Sigmoid colon (tissue), 7 donors: ENCODE data around the gene PLCH2. TPM values are rescaled to one million over a fixed set of nuclear protein-coding genes. Genes with fewer than 3 reads are reported as not detected.
"Not testable (repeated sequence)": the region's sequence is repeated elsewhere in the genome, so short reads cannot be mapped to it uniquely, and the experiment has no call there.

Experiments used
- DNase-seq: peaks from one replicate; pipeline ENCODE4 v3.0.0-alpha.2; 2019
- H3K27ac ChIP-seq, 4 donors: fragments of 200-600 bp; sonication (generic); one replicate each; pipeline ENCODE4 v1.5.1; 2016 to 2019; ENCODE audit warnings: mild to moderate bottlenecking in 1 of 4
- H3K27me3 ChIP-seq, 3 donors: fragments of 200-600 bp; sonication (generic); one replicate each; pipeline ENCODE4 v1.5.1; 2019; ENCODE audit warnings: mild to moderate bottlenecking in 1 of 3
- H3K36me3 ChIP-seq, 4 donors: fragments of 200-600 bp; sonication (generic); one replicate each; pipeline ENCODE4 v1.5.1; 2016 to 2019
- H3K4me1 ChIP-seq, 4 donors: fragments of 200-600 bp; sonication (generic); one replicate each; pipeline ENCODE4 v1.5.1; 2017 to 2019
- H3K4me3 ChIP-seq, 4 donors: fragments of 200-600 bp; sonication (generic); one replicate each; pipeline ENCODE4 v1.5.1; 2017 to 2019; ENCODE audit warnings: mild to moderate bottlenecking in 2 of 4, moderate library complexity in 1 of 4
- H3K9me3 ChIP-seq, 4 donors: fragments of 200-600 bp in 3 of 4; sonication (generic) in 3 of 4; one replicate each; pipeline versions ENCODE4 v1.5.1 to v1.6.1; 2013 to 2019
- EP300 ChIP-seq, 4 donors: sonication (generic); formaldehyde crosslinking; IDR thresholded peaks; one replicate each; pipeline ENCODE4 v1.6.1; 2017; ENCODE audit warnings: antibody characterized with exemption in 4 of 4
- POLR2A ChIP-seq, 2 donors: fragments of 450-650 bp; IDR thresholded peaks; one replicate each; pipeline ENCODE4 v1.6.1; 2016; ENCODE audit warnings: antibody characterized with exemption in 2 of 2, mild to moderate bottlenecking in 2 of 2, moderate library complexity in 2 of 2
- POLR2AphosphoS5 ChIP-seq, 4 donors: sonication (generic); formaldehyde crosslinking; IDR thresholded peaks; one replicate each; pipeline ENCODE4 v1.6.1; 2017; ENCODE audit warnings: antibody characterized with exemption in 4 of 4
- WGBS, 2 donors: extraction: QIAGEN DNeasy Blood & Tissue Kit; methylation state at CpG; one replicate each; pipeline ENCODE4 v1.1.7; 2013; 5-methylcytosine and 5-hydroxymethylcytosine counted together
- intact Hi-C: fragments of 100-400 bp; cut with DNase I; formaldehyde crosslinking; loops from one replicate; pipeline ENCODE4 v1.15.1; 2023
- polyA plus RNA-seq, 3 donors: library from polyadenylated mRNA; stranded (reverse); fragments of 200-250 nt; gene quantifications; one replicate each; pipeline ENCODE4 v1.2.3, GENCODE V29; 2013
- total RNA-seq, 4 donors: library from RNA; depleted of rRNA; stranded (reverse); fragments of >200 nt; gene quantifications; one replicate each; pipeline ENCODE4 v1.1.0, GENCODE V29; 2016
- TF ChIP-seq, protein P1 (sequence below), 4 experiments: fragments of 450-650 bp in 3 of 4; fragments of 200-600 bp in 1 of 4; IDR thresholded peaks; one replicate each; pipeline ENCODE4 v1.5.1; 2016 to 2019; ENCODE audit warnings: antibody characterized with exemption in 4 of 4, mild to moderate bottlenecking in 3 of 4, moderate library complexity in 2 of 4
- donor health status: healthy with polysubstance abuse.
- donor health status: Bipolar disorder and iron deficiency.
- donor health status: healthy.

Gene PLCH2
- total and polyA plus RNA-seq, 7 donors, result 0.54 to 3.8 (median 1.1) TPM; not detected in 2

DNA sequence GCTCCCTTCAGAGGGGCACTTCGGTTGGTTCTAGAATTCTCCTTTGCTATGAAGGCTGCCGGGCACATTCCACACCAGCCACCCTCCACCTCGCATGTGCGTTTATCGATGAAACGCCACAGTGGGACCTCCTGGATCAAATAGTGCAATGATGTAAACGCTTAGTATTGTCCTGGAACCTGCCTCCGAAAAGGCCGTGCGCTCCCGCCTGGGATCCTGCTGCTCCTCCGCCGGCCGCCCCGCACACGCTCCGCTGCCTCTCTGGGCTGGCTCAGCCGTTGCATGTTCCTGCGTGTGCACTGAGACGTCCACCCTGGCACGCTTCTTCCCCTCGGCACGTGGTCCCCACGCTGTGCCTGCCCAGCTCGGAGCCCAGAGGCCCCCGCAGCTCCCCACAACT lies 76.1 kb downstream of the PLCH2 start:
- TF ChIP-seq POLR2A (IDR thresholded peaks at IDR 0.05) (no peak), EP300 (IDR thresholded peaks at IDR 0.05) (no peak), POLR2AphosphoS5 (IDR thresholded peaks at IDR 0.05) (no peak)
- TF ChIP-seq, protein P1, sequence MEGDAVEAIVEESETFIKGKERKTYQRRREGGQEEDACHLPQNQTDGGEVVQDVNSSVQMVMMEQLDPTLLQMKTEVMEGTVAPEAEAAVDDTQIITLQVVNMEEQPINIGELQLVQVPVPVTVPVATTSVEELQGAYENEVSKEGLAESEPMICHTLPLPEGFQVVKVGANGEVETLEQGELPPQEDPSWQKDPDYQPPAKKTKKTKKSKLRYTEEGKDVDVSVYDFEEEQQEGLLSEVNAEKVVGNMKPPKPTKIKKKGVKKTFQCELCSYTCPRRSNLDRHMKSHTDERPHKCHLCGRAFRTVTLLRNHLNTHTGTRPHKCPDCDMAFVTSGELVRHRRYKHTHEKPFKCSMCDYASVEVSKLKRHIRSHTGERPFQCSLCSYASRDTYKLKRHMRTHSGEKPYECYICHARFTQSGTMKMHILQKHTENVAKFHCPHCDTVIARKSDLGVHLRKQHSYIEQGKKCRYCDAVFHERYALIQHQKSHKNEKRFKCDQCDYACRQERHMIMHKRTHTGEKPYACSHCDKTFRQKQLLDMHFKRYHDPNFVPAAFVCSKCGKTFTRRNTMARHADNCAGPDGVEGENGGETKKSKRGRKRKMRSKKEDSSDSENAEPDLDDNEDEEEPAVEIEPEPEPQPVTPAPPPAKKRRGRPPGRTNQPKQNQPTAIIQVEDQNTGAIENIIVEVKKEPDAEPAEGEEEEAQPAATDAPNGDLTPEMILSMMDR (IDR thresholded peaks at IDR 0.05), result no peak
- Histone ChIP-seq H3K27me3 (peaks cover under 1 to 12% (median 3%) of the 10 kb centered on the region in 3 donors), H3K36me3 (no peaks in the 10 kb centered on the region), H3K4me1 (peaks cover 0 to 41% (median 36%) of the 10 kb centered on the region in 4 donors), H3K9me3 (no peaks in the 10 kb centered on the region), H3K27ac (no peak overlapping the region), H3K4me3 (no peak overlapping the region)
- DNase-seq, result no peak
- intact Hi-C loops, result loop anchor here (10.0 kb wide), 1 partner anchor 93 kb away; no protein-coding TSS in a partner anchor
- 93 to 95% methylated on average over 26 of the region's 26 CpGs for WGBS, 2 donors

DNA sequence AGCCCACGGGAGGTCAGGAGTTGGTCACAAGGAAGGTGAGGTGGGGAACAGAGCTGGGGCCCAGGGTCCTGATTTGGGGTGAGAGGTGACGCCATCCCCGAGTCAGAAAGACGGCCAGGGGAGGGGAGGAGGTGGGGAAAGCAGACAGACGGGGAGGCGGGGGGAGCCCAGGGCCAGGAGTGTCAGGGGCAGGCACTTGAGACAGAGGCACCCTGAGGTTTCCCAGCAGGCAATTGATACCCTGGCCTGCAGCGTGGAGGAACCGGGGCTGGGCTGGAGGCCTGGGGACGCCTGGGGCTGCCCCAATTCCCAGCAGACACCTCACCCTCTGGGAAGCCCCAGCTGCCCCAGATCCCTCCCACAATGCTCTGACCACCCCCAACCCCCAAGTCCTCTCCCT lies 77.0 kb downstream of the PLCH2 start:
- peaks cover 0 to 41% (median 37%) of the 10 kb centered on the region in 4 donors for H3K4me1 ChIP-seq
- intact Hi-C loops, result loop anchor here (10.0 kb wide), 1 partner anchor 92 kb away; no protein-coding TSS in a partner anchor
- not testable (repeated sequence) for H3K27ac ChIP-seq, H3K9me3 ChIP-seq, DNase-seq, H3K36me3 ChIP-seq, H3K27me3 ChIP-seq, H3K4me3 ChIP-seq
- 76 to 84% methylated on average over 8 of the region's 9 CpGs for WGBS, 2 donors

DNA sequence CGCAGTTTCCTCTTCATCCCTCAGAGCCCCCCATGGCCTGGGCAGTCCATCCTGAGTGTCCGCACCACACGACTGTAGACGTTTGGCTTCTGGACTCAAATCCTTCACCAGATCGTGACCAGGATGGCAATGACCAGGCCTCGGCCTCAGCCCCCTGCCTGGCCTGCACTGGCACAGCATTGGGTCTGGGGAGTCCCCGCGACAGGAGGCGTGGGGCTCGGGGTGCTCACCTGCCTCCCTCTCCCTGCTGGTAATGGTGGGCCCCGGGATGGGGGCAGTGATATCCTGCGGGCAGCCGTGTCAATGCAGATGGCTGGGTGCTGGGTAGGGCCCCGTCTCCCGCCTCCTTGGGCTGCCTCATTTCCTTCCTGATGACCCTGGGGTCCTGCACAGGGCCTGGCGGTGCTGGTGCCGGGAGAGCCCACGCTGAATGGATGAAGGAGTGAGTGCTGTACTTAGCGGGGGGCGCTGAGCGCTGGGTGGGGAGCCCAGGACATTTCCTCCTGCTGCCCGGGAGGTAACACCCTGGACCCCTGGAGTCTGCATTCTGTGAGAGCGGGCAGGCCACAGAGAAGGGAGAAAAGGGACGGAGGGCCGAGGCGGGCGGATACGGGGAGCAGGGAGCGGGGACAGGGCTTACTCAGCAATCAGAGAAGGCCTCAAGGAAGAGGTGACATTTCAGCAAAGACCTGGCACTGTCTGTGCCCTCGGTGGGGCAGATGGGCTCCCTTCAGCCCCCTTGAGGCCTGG lies 78.0 kb downstream of the PLCH2 start:
- WGBS, 2 donors, result 88% methylated on average over 30 of the region's 30 CpGs
- Histone ChIP-seq H3K27ac (peak overlapping the region in 1 of 4 donors; percentile 87), H3K4me1 (peaks cover 0 to 39% (median 38%) of the 10 kb centered on the region in 4 donors), H3K27me3 (peaks cover 0 to 5% (median 0%) of the 10 kb centered on the region in 3 donors), H3K9me3 (no peaks in the 10 kb centered on the region), H3K36me3 (peaks cover 0 to 14% (median 5%) of the 10 kb centered on the region in 4 donors), H3K4me3 (no peak overlapping the region)
- intact Hi-C loops, result loop anchor here (10.0 kb wide), 1 partner anchor 91 kb away; no protein-coding TSS in a partner anchor
- TF ChIP-seq POLR2A (IDR thresholded peaks at IDR 0.05) (no peak), POLR2AphosphoS5 (IDR thresholded peaks at IDR 0.05) (no peak), EP300 (IDR thresholded peaks at IDR 0.05) (no peak)
- TF ChIP-seq, protein P1 (IDR thresholded peaks at IDR 0.05), result no peak
- DNase-seq, result no peak

DNA sequence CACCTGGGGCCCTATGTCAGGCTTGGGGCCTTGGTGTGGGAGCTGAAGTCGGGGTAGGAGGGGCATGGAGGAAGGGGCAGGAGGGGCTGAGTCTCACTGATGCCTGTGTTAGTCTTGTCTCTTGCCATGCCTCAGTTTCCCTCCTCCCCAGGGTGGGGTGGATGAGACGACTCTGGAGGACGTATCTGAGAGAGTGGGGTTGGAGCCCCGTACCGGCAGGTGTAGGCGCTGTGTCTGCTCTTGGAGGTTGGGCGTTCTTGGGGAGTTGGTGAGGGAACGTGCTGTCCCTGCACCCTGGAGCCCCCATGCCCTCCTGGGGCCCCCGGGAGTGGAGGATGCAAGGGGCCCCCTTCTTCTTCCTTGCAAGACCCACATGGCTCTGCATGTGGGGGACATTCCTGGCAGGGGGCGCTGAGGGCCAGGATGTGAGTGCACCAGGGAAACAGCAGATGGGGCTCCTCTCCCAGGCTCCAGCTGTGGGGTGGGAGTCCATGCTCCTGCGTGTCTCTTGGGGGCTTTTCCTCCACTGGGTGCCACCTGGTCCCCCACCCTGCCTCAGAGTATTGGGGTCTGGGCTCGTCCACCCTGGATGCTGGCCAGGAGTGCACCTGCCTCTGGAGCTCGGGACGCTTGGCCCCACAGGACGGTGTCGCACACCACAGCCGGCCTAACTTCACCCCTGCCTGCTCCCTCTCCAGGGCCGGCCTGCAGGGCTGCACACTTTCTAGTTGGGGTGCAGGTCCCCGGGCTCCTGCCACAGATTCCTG lies 78.7 kb downstream of the PLCH2 start:
- H3K4me1 ChIP-seq, result peaks cover 0 to 35% (median 34%) of the 10 kb centered on the region in 4 donors
- intact Hi-C loops, result loop anchor here (10.0 kb wide), 1 partner anchor 90 kb away; no protein-coding TSS in a partner anchor
- TF ChIP-seq, protein P1 (IDR thresholded peaks at IDR 0.05), result peak in 3 of 4 experiments; percentile 10 to 17 (median 14)
- TF ChIP-seq EP300 (IDR thresholded peaks at IDR 0.05) (no peak), POLR2A (IDR thresholded peaks at IDR 0.05) (no peak), POLR2AphosphoS5 (IDR thresholded peaks at IDR 0.05) (no peak)
- peak overlapping the region; percentile 83 to 91 (median 89) for H3K27ac ChIP-seq
- DNase-seq, result no peak
- 30 to 40% methylated on average over 19 of the region's 19 CpGs for WGBS, 2 donors
- peak overlapping the region in 3 of 4 donors; percentile 63 to 68 (median 66) for H3K4me3 ChIP-seq
- peaks cover 0 to 5% (median 0%) of the 10 kb centered on the region in 3 donors for H3K27me3 ChIP-seq
- no peaks in the 10 kb centered on the region for H3K9me3 ChIP-seq
- peaks cover 5 to 21% (median 6%) of the 10 kb centered on the region in 4 donors for H3K36me3 ChIP-seq

Other genes with a start within 250 kb of the PLCH2 start
- gene SKI, start 248.0 kb upstream of the PLCH2 start, total RNA-seq, result 10 to 100 TPM; 18.9 to 50.4 (median 26.9) TPM
- gene SKI, start 248.0 kb upstream of the PLCH2 start, polyA plus RNA-seq, result 10 to 100 TPM in 1 of 3 donors, 1 to 10 TPM in 2; 5.8 to 20.0 (median 6.6) TPM
- gene MORN1, start 84.7 kb upstream of the PLCH2 start, total RNA-seq, result 1 to 10 TPM; 6.2 to 9.1 (median 6.7) TPM
- gene MORN1, start 84.7 kb upstream of the PLCH2 start, polyA plus RNA-seq, result 1 to 10 TPM; 2.4 to 9.1 (median 2.5) TPM
- 10 to 100 TPM; 49.0 to 56.2 (median 50.7) TPM for gene RER1, start 84.4 kb upstream of the PLCH2 start, total RNA-seq
- gene RER1, start 84.4 kb upstream of the PLCH2 start, polyA plus RNA-seq, result 100 to 1,000 TPM in 1 of 3 donors, 10 to 100 TPM in 2; 40.8 to 113 (median 52.2) TPM
- gene PEX10, start 63.7 kb upstream of the PLCH2 start, total RNA-seq, result 10 to 100 TPM; 12.8 to 17.0 (median 15.0) TPM
- gene PEX10, start 63.7 kb upstream of the PLCH2 start, polyA plus RNA-seq, result 10 to 100 TPM in 2 of 3 donors, 1 to 10 TPM in 1; 9.9 to 21.9 (median 12.6) TPM
- gene PANK4, start 50.3 kb downstream of the PLCH2 start, total RNA-seq, result 10 to 100 TPM; 23.6 to 37.7 (median 27.9) TPM
- 10 to 100 TPM; 11.4 to 25.4 (median 13.4) TPM for gene PANK4, start 50.3 kb downstream of the PLCH2 start, polyA plus RNA-seq
- gene HES5, start 54.0 kb downstream of the PLCH2 start, total RNA-seq, result under 1 TPM in 1 of 4 donors, not detected in 3; 0.36 TPM
- gene HES5, start 54.0 kb downstream of the PLCH2 start, polyA plus RNA-seq, result 1 to 10 TPM in 1 of 3 donors, under 1 TPM in 1, not detected in 1; 0.61 to 1.2 TPM
- 10 to 100 TPM; 37.5 to 73.4 (median 60.4) TPM for gene TNFRSF14, start 80.1 kb downstream of the PLCH2 start, total RNA-seq
- 100 to 1,000 TPM in 1 of 3 donors, 10 to 100 TPM in 2; 53.5 to 185 (median 64.7) TPM for gene TNFRSF14, start 80.1 kb downstream of the PLCH2 start, polyA plus RNA-seq
- 10 to 100 TPM in 3 of 4 donors, 1 to 10 TPM in 1; 8.6 to 18.2 (median 15.3) TPM for gene PRXL2B, start 110.5 kb downstream of the PLCH2 start, total RNA-seq
- 10 to 100 TPM; 28.2 to 53.2 (median 42.1) TPM for gene PRXL2B, start 110.5 kb downstream of the PLCH2 start, polyA plus RNA-seq
- 1 to 10 TPM in 2 of 4 donors, under 1 TPM in 1, not detected in 1; 0.66 to 3.4 (median 2.9) TPM for gene MMEL1, start 156.7 kb downstream of the PLCH2 start, total RNA-seq
- gene MMEL1, start 156.7 kb downstream of the PLCH2 start, polyA plus RNA-seq, result 10 to 100 TPM in 2 of 3 donors, 1 to 10 TPM in 1; 5.0 to 37.2 (median 14.8) TPM